ENCODE data around the gene RMND1. TPM values are rescaled to one million over a fixed set of nuclear protein-coding genes. Genes with fewer than 3 reads are reported as not detected.

RMND1 gene
- polyA plus RNA-seq, 2 of the 4 experiments (the other 2 are of a cell fraction) = 11.7 to 13.1 TPM

DNA sequence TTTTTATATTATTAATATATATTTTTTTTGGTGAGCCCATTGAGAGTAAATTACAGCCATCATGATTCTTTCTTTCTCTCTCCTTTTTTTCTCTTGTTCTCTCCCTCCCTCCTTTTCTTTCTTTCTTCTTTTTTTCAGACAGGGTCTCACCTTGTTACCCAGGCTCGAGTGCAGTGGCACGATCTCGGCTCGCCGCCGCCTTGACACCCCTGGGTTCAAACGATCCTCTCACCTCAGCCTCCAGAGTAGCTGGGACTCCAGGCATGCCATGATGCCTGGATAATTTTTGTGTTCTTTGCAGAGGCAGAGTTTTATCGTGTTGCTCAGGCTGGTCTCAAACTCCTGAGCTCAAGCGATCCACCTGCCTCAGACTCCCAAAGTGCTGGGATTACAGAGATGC lies 43.5 kb upstream of the RMND1 start:
- Histone ChIP-seq H3K27ac (no peak overlapping the region), H3K4me1 (no peaks in the 10 kb centered on the region), H3K4me3 (no peak overlapping the region), H3K9me3 (no peaks in the 10 kb centered on the region), H3K4me2 (peak overlapping the region; percentile 100; the same call in 2 of the 3 replicates)
- ATAC-seq = no peak
- FAIRE-seq = no peak
- 93% methylated on average over 8 of the region's 9 CpGs for WGBS (ENCODE audit: missing lambda C conversion rate)
- DNase-seq (ENCODE audit: low read depth in 1 of 2, low spot score in 1 of 2) = no peak
- ChIA-PET CTCF (no interaction called here), POLR2A (no interaction called here)
- TF ChIP-seq HOXB5 (CRISPR knock-in tag; IDR thresholded peaks at IDR 0.05) = no peak
- TF ChIP-seq RCOR1 (IDR thresholded peaks at IDR 0.05; ENCODE audit: low read depth, low read length) = no peak
- no peak for TF ChIP-seq BHLHE40 (IDR thresholded peaks at IDR 0.05; ENCODE audit: low read depth, low read length)
- TF ChIP-seq, protein P1, sequence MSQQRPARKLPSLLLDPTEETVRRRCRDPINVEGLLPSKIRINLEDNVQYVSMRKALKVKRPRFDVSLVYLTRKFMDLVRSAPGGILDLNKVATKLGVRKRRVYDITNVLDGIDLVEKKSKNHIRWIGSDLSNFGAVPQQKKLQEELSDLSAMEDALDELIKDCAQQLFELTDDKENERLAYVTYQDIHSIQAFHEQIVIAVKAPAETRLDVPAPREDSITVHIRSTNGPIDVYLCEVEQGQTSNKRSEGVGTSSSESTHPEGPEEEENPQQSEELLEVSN (IDR thresholded peaks at IDR 0.05; ENCODE audit: borderline replicate concordance, low read depth) = no peak
- no peak for TF ChIP-seq CHD2 (IDR thresholded peaks at IDR 0.05; ENCODE audit: low read length, partially characterized antibody)
- no peak for TF ChIP-seq TFCP2L1 (CRISPR knock-in tag; IDR thresholded peaks at IDR 0.05)
- TF ChIP-seq NFE2L2 (conservative IDR thresholded peaks at IDR 0.05; ENCODE audit: low read length) = no peak
- no peak for TF ChIP-seq ZC3H11A (IDR thresholded peaks at IDR 0.05)
- no peak for TF ChIP-seq POLR2A (IDR thresholded peaks at IDR 0.05; ENCODE audit: low read length)
- no peak for TF ChIP-seq CEBPB (IDR thresholded peaks at IDR 0.05)
- TF ChIP-seq SREBF2 (IDR thresholded peaks at IDR 0.05) = no peak
- no peak for TF ChIP-seq PHF8 (IDR thresholded peaks at IDR 0.05; ENCODE audit: borderline replicate concordance, low read depth)
- TF ChIP-seq KDM1A (IDR thresholded peaks at IDR 0.05; ENCODE audit: low read depth) = no peak
- TF ChIP-seq GATA3 (IDR thresholded peaks at IDR 0.05; ENCODE audit: borderline replicate concordance) = no peak
- no peak for TF ChIP-seq TP53 (CRISPR knock-in tag; IDR thresholded peaks at IDR 0.05)
- TF ChIP-seq, protein P2, sequence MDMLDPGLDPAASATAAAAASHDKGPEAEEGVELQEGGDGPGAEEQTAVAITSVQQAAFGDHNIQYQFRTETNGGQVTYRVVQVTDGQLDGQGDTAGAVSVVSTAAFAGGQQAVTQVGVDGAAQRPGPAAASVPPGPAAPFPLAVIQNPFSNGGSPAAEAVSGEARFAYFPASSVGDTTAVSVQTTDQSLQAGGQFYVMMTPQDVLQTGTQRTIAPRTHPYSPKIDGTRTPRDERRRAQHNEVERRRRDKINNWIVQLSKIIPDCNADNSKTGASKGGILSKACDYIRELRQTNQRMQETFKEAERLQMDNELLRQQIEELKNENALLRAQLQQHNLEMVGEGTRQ (IDR thresholded peaks at IDR 0.05) = no peak
- TF ChIP-seq HES2 (IDR thresholded peaks at IDR 0.05) = no peak
- TF ChIP-seq MAZ (IDR thresholded peaks at IDR 0.05; ENCODE audit: borderline replicate concordance, low read depth, low read length) = no peak
- no peak for TF ChIP-seq SMC3 (IDR thresholded peaks at IDR 0.05)
- TF ChIP-seq CHD4 (IDR thresholded peaks at IDR 0.05; ENCODE audit: borderline replicate concordance) = no peak

DNA sequence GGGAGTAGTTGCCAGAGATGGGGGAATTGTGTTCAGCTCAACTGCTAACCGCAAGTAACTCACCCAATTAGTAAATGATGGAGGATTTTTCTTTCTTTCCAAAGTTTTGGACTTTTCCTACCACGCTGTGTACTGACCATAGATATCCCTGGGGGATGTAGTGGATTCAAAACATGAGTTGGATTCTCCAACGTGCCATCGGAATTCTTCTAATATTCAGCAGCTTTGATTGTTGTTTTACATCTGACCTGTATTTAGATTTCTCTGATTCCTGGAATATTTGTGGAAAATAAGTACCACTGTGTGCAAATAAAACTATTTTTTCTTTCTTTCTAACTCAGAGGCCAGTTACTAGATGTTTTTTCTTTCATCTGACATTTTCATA lies 43.0 kb upstream of the RMND1 start:
- CTCF ChIA-PET = no interaction called here
- H3K4me1 ChIP-seq = no peaks in the 10 kb centered on the region
- WGBS (ENCODE audit: missing lambda C conversion rate) = 26% methylated on average over 4 of the region's 4 CpGs
- no peak for TF ChIP-seq HEYL (CRISPR knock-in tag; IDR thresholded peaks at IDR 0.05)
- no peak for TF ChIP-seq HES2 (IDR thresholded peaks at IDR 0.05)
- TF ChIP-seq MAX (IDR thresholded peaks at IDR 0.05) = no peak
- TF ChIP-seq ESRRA (IDR thresholded peaks at IDR 0.05; ENCODE audit: borderline replicate concordance, low read length) = no peak
- no peak for TF ChIP-seq JUNB (IDR thresholded peaks at IDR 0.05)
- TF ChIP-seq, protein P3, sequence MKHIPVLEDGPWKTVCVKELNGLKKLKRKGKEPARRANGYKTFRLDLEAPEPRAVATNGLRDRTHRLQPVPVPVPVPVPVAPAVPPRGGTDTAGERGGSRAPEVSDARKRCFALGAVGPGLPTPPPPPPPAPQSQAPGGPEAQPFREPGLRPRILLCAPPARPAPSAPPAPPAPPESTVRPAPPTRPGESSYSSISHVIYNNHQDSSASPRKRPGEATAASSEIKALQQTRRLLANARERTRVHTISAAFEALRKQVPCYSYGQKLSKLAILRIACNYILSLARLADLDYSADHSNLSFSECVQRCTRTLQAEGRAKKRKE (CRISPR knock-in tag; IDR thresholded peaks at IDR 0.05; ENCODE audit: low read depth) = no peak
- no peak for TF ChIP-seq POLR2AphosphoS2 (conservative IDR thresholded peaks at IDR 0.05; ENCODE audit: low read length)
- no peak for TF ChIP-seq EP300 (IDR thresholded peaks at IDR 0.05)
- TF ChIP-seq, protein P4, sequence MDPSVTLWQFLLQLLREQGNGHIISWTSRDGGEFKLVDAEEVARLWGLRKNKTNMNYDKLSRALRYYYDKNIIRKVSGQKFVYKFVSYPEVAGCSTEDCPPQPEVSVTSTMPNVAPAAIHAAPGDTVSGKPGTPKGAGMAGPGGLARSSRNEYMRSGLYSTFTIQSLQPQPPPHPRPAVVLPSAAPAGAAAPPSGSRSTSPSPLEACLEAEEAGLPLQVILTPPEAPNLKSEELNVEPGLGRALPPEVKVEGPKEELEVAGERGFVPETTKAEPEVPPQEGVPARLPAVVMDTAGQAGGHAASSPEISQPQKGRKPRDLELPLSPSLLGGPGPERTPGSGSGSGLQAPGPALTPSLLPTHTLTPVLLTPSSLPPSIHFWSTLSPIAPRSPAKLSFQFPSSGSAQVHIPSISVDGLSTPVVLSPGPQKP (IDR thresholded peaks at IDR 0.05; ENCODE audit: low read depth, low read length) = no peak
- no peak for TF ChIP-seq CBX2 (IDR thresholded peaks at IDR 0.05; ENCODE audit: borderline replicate concordance, low read depth)
- TF ChIP-seq HOXA7 (CRISPR knock-in tag; IDR thresholded peaks at IDR 0.05) = no peak
- TF ChIP-seq ZC3H11A (IDR thresholded peaks at IDR 0.05) = no peak
- TF ChIP-seq RARB (CRISPR knock-in tag; IDR thresholded peaks at IDR 0.05) = no peak
- H3K27ac ChIP-seq = peak overlapping the region; percentile 48 to 87; a peak in 3 of 6 replicates
- FAIRE-seq = no peak
- peak overlapping the region; percentile 100 for H3K4me2 ChIP-seq
- DNase-seq (ENCODE audit: low read depth in 1 of 2, low spot score in 1 of 2) = no peak
- POLR2A ChIA-PET = no interaction called here
- ATAC-seq = no peak
- H3K4me3 ChIP-seq = peak overlapping the region; percentile 75
- no peaks in the 10 kb centered on the region for H3K9me3 ChIP-seq
